ENCODE data around the gene OSBPL10.
A peak's percentile ranks its signal among the peaks of the same experiment; 100 is the strongest.

Gene OSBPL10

GRCh38 chr3:31763731-31764130 lies 217.3 kb downstream of the OSBPL10 start:
- Mint-ChIP-seq H3K27me3 (ENCODE audit: low read depth, poor library complexity) (peaks cover 5% of the 10 kb centered on the region), H3K9me3 (peaks cover 2% of the 10 kb centered on the region), H3K4me1 (peaks cover 62% of the 10 kb centered on the region), H3K4me3 (no peak overlapping the region), H3K36me3 (ENCODE audit: low read depth) (peaks cover 2% of the 10 kb centered on the region), H3K27ac (no peak overlapping the region)
- no peak for TF ChIP-seq CTCF (IDR thresholded peaks at IDR 0.05)
- DNase-seq: no peak

GRCh38 chr3:31762888-31763351 lies 218.1 kb downstream of the OSBPL10 start:
- DNase-seq: peak; percentile 38
- Mint-ChIP-seq H3K4me1 (peaks cover 62% of the 10 kb centered on the region), H3K4me3 (no peak overlapping the region), H3K9me3 (peaks cover 10% of the 10 kb centered on the region), H3K27me3 (ENCODE audit: low read depth, poor library complexity) (peaks cover 5% of the 10 kb centered on the region), H3K27ac (peak overlapping the region; percentile 44), H3K36me3 (ENCODE audit: low read depth) (peaks cover 8% of the 10 kb centered on the region)
- no peak for TF ChIP-seq CTCF (IDR thresholded peaks at IDR 0.05)

GRCh38 chr3:31762097-31762764 lies 218.8 kb downstream of the OSBPL10 start:
- Mint-ChIP-seq H3K4me3 (no peak overlapping the region), H3K9me3 (peaks cover 16% of the 10 kb centered on the region), H3K27me3 (ENCODE audit: low read depth, poor library complexity) (peaks cover under 1% of the 10 kb centered on the region), H3K36me3 (ENCODE audit: low read depth) (peaks cover 8% of the 10 kb centered on the region), H3K27ac (peak overlapping the region; percentile 44), H3K4me1 (peaks cover 56% of the 10 kb centered on the region)
- no peak for TF ChIP-seq CTCF (IDR thresholded peaks at IDR 0.05)
- DNase-seq: no peak

- Mint-ChIP-seq H3K27me3 (ENCODE audit: low read depth, poor library complexity) (no peaks in the 10 kb centered on the region), H3K4me1 (peaks cover 66% of the 10 kb centered on the region), H3K4me3 (no peak overlapping the region), H3K27ac (no peak overlapping the region), H3K36me3 (ENCODE audit: low read depth) (peaks cover 8% of the 10 kb centered on the region), H3K9me3 (peaks cover 21% of the 10 kb centered on the region)
- no peak for DNase-seq
- TF ChIP-seq CTCF (IDR thresholded peaks at IDR 0.05): no peak
Observed at GRCh38 chr3:31760654-31761053, 220.4 kb downstream of the OSBPL10 start.

- TF ChIP-seq CTCF (IDR thresholded peaks at IDR 0.05): no peak
- peaks cover 69% of the 10 kb centered on the region for H3K4me1 Mint-ChIP-seq
- H3K9me3 Mint-ChIP-seq: peaks cover 21% of the 10 kb centered on the region
- H3K27ac Mint-ChIP-seq: no peak overlapping the region
- H3K27me3 Mint-ChIP-seq (ENCODE audit: low read depth, poor library complexity): no peaks in the 10 kb centered on the region
- H3K36me3 Mint-ChIP-seq (ENCODE audit: low read depth): peaks cover 8% of the 10 kb centered on the region
- H3K4me3 Mint-ChIP-seq: no peak overlapping the region
- DNase-seq: no peak
Observed at GRCh38 chr3:31758322-31758965, 222.6 kb downstream of the OSBPL10 start.

All from nephron progenitor cell (in vitro differentiated cells).